Neuronal stem cell (in vitro differentiated cells): ENCODE results near the gene BCOR.

Source experiments
- DNase-seq: peaks from one replicate; pipeline ENCODE4 v3.0.0-alpha.2; 2013; ENCODE audit warnings: low spot score
- H2AFZ ChIP-seq: one replicate; pipeline ENCODE4 v1.6.1; 2013; ENCODE audit warnings: mild to moderate bottlenecking, low read length, inconsistent platforms
- H2AK5ac ChIP-seq: 2 replicates; pipeline ENCODE4 v1.6.1; 2013; ENCODE audit warnings: low read depth, mild to moderate bottlenecking, inconsistent platforms, low read length, moderate library complexity, mixed read lengths
- H2BK120ac ChIP-seq: 2 replicates; pipeline ENCODE4 v1.6.1; 2013; ENCODE audit warnings: low read depth, mild to moderate bottlenecking, inconsistent platforms, low read length, moderate library complexity, mixed read lengths
- H2BK12ac ChIP-seq: one replicate; pipeline ENCODE4 v1.6.1; 2013; ENCODE audit warnings: low read length, inconsistent platforms
- H2BK15ac ChIP-seq: 2 replicates; pipeline ENCODE4 v1.6.1; 2013; ENCODE audit warnings: mild to moderate bottlenecking, low read length, inconsistent platforms, mixed read lengths
- H2BK5ac ChIP-seq: one replicate; pipeline ENCODE4 v1.6.1; 2013; ENCODE audit warnings: inconsistent platforms, mild to moderate bottlenecking, low read length, moderate library complexity
- H3K14ac ChIP-seq: one replicate; pipeline ENCODE4 v1.6.1; 2013; ENCODE audit warnings: low read length, inconsistent platforms
- H3K18ac ChIP-seq: 2 replicates; pipeline ENCODE4 v1.6.1; 2013; ENCODE audit warnings: low read length, inconsistent platforms
- H3K23ac ChIP-seq: 2 replicates; pipeline ENCODE4 v1.6.1; 2013; ENCODE audit warnings: low read depth, mild to moderate bottlenecking, mixed read lengths, low read length, inconsistent platforms; ENCODE audit not compliant: poor library complexity
- H3K27ac ChIP-seq: replicated peaks from 3 replicates; pipeline ENCODE4 v1.5.1; 2013; ENCODE audit warnings: low read length, inconsistent platforms
- H3K27me3 ChIP-seq, 3 experiments: 2 replicates each; pipeline ENCODE4 v1.6.1; 2013; ENCODE audit warnings: low read length in 3 of 3, mild to moderate bottlenecking in 2 of 3, inconsistent platforms in 1 of 3, low read depth in 1 of 3, mixed read lengths in 1 of 3, moderate library complexity in 1 of 3; ENCODE audit not compliant: control insufficient read depth in 3 of 3, insufficient read depth in 3 of 3
- H3K36me3 ChIP-seq, 2 donors: replicated peaks in 1 of 2; 2 replicates each; pipeline ENCODE4 v1.6.1; 2013; ENCODE audit warnings: low read length in 2 of 2; ENCODE audit not compliant: control insufficient read depth in 2 of 2, insufficient read depth in 2 of 2
- H3K4ac ChIP-seq: 2 replicates; pipeline ENCODE4 v1.6.1; 2013; ENCODE audit warnings: inconsistent platforms, mild to moderate bottlenecking, low read length, moderate library complexity
- H3K4me1 ChIP-seq, 2 donors: 1 replicate in 1 of 2; 2 replicates in 1 of 2; pipeline ENCODE4 v1.6.1; 2013; ENCODE audit warnings: low read length in 2 of 2, low read depth in 1 of 2; ENCODE audit not compliant: control insufficient read depth in 2 of 2, insufficient read depth in 1 of 2
- H3K4me2 ChIP-seq: one replicate; pipeline ENCODE4 v1.6.1; 2013; ENCODE audit warnings: mild to moderate bottlenecking, low read length, inconsistent platforms; ENCODE audit not compliant: insufficient read depth, poor library complexity, severe bottlenecking
- H3K4me3 ChIP-seq, 2 donors: 2 replicates each; pipeline ENCODE4 v1.5.1; 2013; ENCODE audit warnings: low read length in 2 of 2, mild to moderate bottlenecking in 2 of 2, inconsistent platforms in 1 of 2, moderate library complexity in 1 of 2
- H3K79me1 ChIP-seq: one replicate; pipeline ENCODE4 v1.6.1; 2013; ENCODE audit warnings: low read depth, mild to moderate bottlenecking, inconsistent platforms, low read length, moderate library complexity
- H3K9ac ChIP-seq: one replicate; pipeline ENCODE4 v1.6.1; 2013; ENCODE audit warnings: mild to moderate bottlenecking, low read depth, low read length, inconsistent platforms; ENCODE audit not compliant: poor library complexity
- H3K9me3 ChIP-seq, 2 donors: replicated peaks in 1 of 2; 2 replicates each; pipeline versions ENCODE3 to v1.6.1; 2013; ENCODE audit warnings: low read length in 2 of 2, mild to moderate bottlenecking in 2 of 2, inconsistent platforms in 1 of 2, low read depth in 1 of 2, mixed read lengths in 1 of 2, moderate library complexity in 1 of 2; ENCODE audit not compliant: control insufficient read depth in 2 of 2, insufficient read depth in 1 of 2
- H4K8ac ChIP-seq: one replicate; pipeline ENCODE4 v1.6.1; 2013; ENCODE audit warnings: low read depth, mild to moderate bottlenecking, inconsistent platforms, low read length, moderate library complexity
- H4K91ac ChIP-seq: one replicate; pipeline ENCODE4 v1.6.1; 2013; ENCODE audit warnings: low read length, low read depth, mild to moderate bottlenecking, inconsistent platforms; ENCODE audit not compliant: poor library complexity
- whole genome bisulfite sequencing, 2 donors: extraction: QIAGEN DNeasy Blood & Tissue Kit; methylation state at CpG; one replicate each; pipeline ENCODE4 v1.1.7; 2013; ENCODE audit warnings: missing lambda C conversion rate in 2 of 2, mixed read lengths in 1 of 2; ENCODE audit not compliant: insufficient read length in 2 of 2, insufficient replicate concordance in 1 of 2; ENCODE audit errors: extremely low coverage in 2 of 2; 5-methylcytosine and 5-hydroxymethylcytosine counted together

The BCOR gene

DNA sequence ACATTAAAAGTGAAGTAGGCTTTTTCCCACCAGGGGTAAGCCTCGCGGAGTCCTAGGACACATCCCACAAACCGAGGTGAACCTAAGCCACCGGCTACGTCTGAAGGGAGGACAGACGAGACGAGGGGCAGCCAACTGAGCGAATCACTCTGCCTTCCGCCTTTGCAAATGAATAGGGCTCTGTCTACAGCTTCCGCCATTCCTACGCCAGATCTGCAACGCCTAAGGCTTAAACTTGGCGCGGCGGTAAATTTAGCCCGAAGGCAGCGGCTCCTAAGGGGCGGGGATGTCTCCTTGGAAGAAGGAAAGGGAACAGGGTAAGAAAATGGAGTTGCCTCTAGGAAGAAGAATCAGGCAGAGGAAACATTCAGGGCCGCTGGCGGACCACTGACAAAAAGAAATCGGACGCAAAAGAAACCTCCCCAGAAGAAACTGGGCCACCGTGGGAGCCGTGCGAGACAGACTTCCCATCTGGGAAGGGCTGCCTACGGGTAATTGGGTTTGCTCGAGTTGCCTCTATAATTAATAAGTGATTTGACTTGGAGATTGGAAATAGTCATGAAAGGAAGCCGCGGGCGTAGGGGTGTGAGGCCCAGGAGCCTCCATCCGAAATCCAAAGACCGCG lies 90.5 kb downstream of the BCOR start:
- Histone ChIP-seq H2BK5ac (no peak overlapping the region), H3K18ac (no peak overlapping the region), H3K9me3 (no peaks in the 10 kb centered on the region), H4K8ac (no peak overlapping the region), H3K23ac (no peak overlapping the region), H3K4me3 (no peak overlapping the region), H2AFZ (no peak overlapping the region), H3K4me1 (peaks cover 10 to 33% of the 10 kb centered on the region in 2 donors), H2AK5ac (no peak overlapping the region), H2BK120ac (no peak overlapping the region), H2BK12ac (no peak overlapping the region), H4K91ac (no peak overlapping the region), H3K4ac (no peak overlapping the region), H3K4me2 (peak overlapping the region; percentile 23), H3K14ac (no peak overlapping the region), H3K36me3 (no peaks in the 10 kb centered on the region), H3K9ac (no peak overlapping the region), H3K27ac (no peak overlapping the region), H3K79me1 (no peaks in the 10 kb centered on the region), H3K27me3 (peaks cover 0 to 24% (median 0%) of the 10 kb centered on the region in 3 experiments), H2BK15ac (no peak overlapping the region)
- no CpG with 5 or more reads among the region's 33 CpGs for WGBS, 2 donors
- no peak for DNase-seq

DNA sequence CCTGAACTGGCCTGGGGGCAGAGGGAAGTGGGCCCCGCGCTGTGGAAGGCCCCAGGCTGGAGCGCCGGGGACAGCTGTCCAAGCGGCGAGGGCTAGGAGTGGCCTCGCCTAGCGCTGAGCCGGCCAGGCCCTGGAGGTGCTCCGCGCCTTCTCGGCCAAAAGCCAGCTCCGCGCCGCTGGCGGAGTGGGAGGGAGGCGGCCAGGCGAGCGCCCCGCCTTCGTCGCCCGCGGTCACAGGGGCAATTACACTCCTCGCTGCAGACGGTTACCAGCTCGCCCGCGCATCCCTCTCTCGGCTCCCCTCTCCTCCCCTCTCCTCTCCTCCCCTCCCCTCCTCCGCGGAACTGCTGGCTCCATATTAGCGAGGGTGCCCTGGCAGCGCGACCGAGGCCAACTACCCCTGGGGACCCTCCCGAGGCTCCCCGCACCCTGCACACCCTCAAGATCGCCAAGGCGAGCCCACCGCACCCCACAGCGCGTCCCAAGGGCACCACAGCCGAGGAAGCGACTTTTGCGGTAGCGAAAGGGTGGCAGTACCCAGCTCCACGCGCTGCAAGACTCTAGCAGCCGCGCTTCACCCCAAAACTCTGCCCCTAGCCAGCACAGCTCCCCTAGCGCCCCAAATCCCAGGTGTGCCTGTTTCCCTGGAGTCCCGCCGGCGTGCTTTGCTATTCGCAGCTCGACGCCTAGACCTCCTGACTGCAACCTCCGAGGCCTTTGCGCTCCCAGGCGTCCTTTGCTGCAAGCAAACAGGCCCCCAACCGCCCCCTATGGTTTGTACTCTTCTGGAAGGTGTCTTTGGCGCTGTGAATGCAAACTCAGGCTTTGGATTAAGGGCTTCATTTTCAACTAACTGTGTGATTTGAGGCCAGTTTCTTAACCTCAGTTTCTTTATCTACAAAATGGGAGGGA lies 91.4 kb downstream of the BCOR start:
- Histone ChIP-seq H3K36me3 (no peaks in the 10 kb centered on the region), H2BK5ac (no peak overlapping the region), H3K4me3 (peak overlapping the region in 1 of 2 donors; percentile 72), H3K23ac (no peak overlapping the region), H3K18ac (peak overlapping the region; percentile 91), H3K9me3 (no peaks in the 10 kb centered on the region), H2BK12ac (no peak overlapping the region), H2BK15ac (no peak overlapping the region), H2AFZ (no peak overlapping the region), H3K4ac (no peak overlapping the region), H3K4me1 (peaks cover 6 to 30% of the 10 kb centered on the region in 2 donors), H2AK5ac (no peak overlapping the region), H3K9ac (peak overlapping the region; percentile 77), H3K27ac (no peak overlapping the region), H3K79me1 (no peaks in the 10 kb centered on the region), H4K8ac (no peak overlapping the region), H2BK120ac (no peak overlapping the region), H3K14ac (peak overlapping the region; percentile 82), H3K27me3 (peaks cover 0 to 22% (median 0%) of the 10 kb centered on the region in 3 experiments), H3K4me2 (peak overlapping the region; percentile 49), H4K91ac (no peak overlapping the region)
- WGBS, 2 donors, result no CpG with 5 or more reads among the region's 63 CpGs
- no peak for DNase-seq

DNA sequence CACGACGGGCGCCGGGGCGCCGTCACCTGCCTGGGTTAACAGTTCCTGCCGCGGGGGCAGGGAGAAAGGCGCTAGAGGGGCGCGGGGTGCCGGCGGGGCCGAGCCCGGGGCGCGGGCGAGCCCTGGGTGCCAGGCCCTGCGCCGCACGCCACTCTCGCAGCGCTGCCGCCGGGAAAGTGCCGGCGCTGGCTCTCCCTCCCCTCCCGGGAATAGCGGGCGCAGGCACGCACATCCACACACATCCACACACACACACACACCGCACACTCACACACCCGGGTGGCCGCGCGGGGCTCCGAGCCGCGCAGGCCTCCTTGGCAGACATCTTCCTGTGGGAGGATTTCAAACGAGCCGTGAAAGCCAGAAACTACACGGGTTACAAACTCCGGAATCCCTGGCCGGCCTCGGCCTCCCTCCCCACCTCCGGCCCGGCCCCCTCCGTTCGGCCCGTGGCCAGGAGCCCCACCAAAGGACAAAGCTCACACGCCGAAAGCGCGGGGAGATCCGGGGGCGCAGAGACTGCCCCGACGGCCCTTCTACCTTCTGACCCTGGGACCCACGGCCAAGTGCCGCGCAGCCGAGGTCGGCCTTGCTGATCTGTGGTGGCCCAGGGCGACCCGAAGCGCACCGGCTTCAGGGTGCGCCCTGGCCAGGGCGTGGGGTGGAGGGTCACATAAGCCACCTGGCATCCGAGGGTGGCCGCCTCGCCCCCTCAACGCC lies 92.3 kb downstream of the BCOR start:
- no peak for DNase-seq

More for the DNA sequence above, 92.3 kb downstream of the BCOR start:
- H3K4me3 ChIP-seq, result peak overlapping the region in 1 of 2 donors; percentile 62
- H3K27ac ChIP-seq, result no peak overlapping the region
- no CpG with 5 or more reads among the region's 73 CpGs for WGBS, 2 donors
- H2AK5ac ChIP-seq, result no peak overlapping the region
- peak overlapping the region; percentile 77 for H3K9ac ChIP-seq
- H3K18ac ChIP-seq, result peak overlapping the region; percentile 89
- H3K4ac ChIP-seq, result no peak overlapping the region
- H2BK15ac ChIP-seq, result no peak overlapping the region
- H2BK5ac ChIP-seq, result no peak overlapping the region
- no peak overlapping the region for H2AFZ ChIP-seq
- H2BK12ac ChIP-seq, result no peak overlapping the region
- H3K23ac ChIP-seq, result no peak overlapping the region
- no peaks in the 10 kb centered on the region for H3K79me1 ChIP-seq
- H3K36me3 ChIP-seq, result no peaks in the 10 kb centered on the region
- H3K4me1 ChIP-seq, result peaks cover 3 to 22% of the 10 kb centered on the region in 2 donors
- no peak overlapping the region for H2BK120ac ChIP-seq
- H4K8ac ChIP-seq, result no peak overlapping the region
- no peaks in the 10 kb centered on the region for H3K9me3 ChIP-seq
- no peak overlapping the region for H3K14ac ChIP-seq
- H3K27me3 ChIP-seq, result peaks cover 0 to 22% (median 0%) of the 10 kb centered on the region in 3 experiments
- no peak overlapping the region for H4K91ac ChIP-seq
- peak overlapping the region; percentile 49 for H3K4me2 ChIP-seq
